OCI-M1 (cell line): ENCODE results near the gene RPS8.
"Not testable (repeated sequence)": the region's sequence is repeated elsewhere in the genome, so short reads cannot be mapped to it uniquely, and the experiment has no call there.

Source experiments
- DNase-seq: peaks from one replicate; lab custom pipeline; 2025; lab: John Stamatoyannopoulos, UW

The RPS8 gene

GRCh38 chr1:44775078-44775929 lies at the start of gene RPS8:
Gene RPS8 (plus strand): TSS chr1:44775540. CDS start chr1:44775597, 57 bp downstream.
- peak; percentile 96 for DNase-seq

GRCh38 chr1:44730741-44731512 lies 44.4 kb upstream of the RPS8 start, which contains the start of gene RNU5D-1:
Gene RNU5D-1 (minus strand): TSS chr1:44731170.
- DNase-seq, result peak; percentile 98

GRCh38 chr1:44733365-44733764 lies 42.0 kb upstream of the RPS8 start:
- peak; percentile 18 for DNase-seq

- DNase-seq, result no peak
Measured at GRCh38 chr1:44733784-44734183, 41.6 kb upstream of the RPS8 start.

GRCh38 chr1:44735992-44736391 lies 39.3 kb upstream of the RPS8 start:
- DNase-seq, result no peak

- DNase-seq, result not testable (repeated sequence)
Measured at GRCh38 chr1:44738953-44739306, 36.4 kb upstream of the RPS8 start.

- peak; percentile 99 for DNase-seq
Measured at GRCh38 chr1:44739307-44740178, 35.8 kb upstream of the RPS8 start, which contains the start of gene KIF2C. Gene KIF2C (plus strand): TSS chr1:44739837. CDS start chr1:44739933, 96 bp downstream.

- DNase-seq, result peak; percentile 50
Measured at GRCh38 chr1:44740179-44740617, 35.1 kb upstream of the RPS8 start.

GRCh38 chr1:44743211-44743610 lies 32.1 kb upstream of the RPS8 start:
- no peak for DNase-seq

- no peak for DNase-seq
Measured at GRCh38 chr1:44747878-44748277, 27.5 kb upstream of the RPS8 start.

- no peak for DNase-seq
Measured at GRCh38 chr1:44757420-44757819, 17.9 kb upstream of the RPS8 start.

GRCh38 chr1:44759077-44759476 lies 16.3 kb upstream of the RPS8 start:
- DNase-seq, result no peak

- no peak for DNase-seq
Measured at GRCh38 chr1:44760876-44761275, 14.5 kb upstream of the RPS8 start.

GRCh38 chr1:44766421-44766820 lies 8.9 kb upstream of the RPS8 start:
- DNase-seq, result not testable (repeated sequence)

GRCh38 chr1:44775930-44776729 lies 790 bp downstream of the RPS8 start:
- DNase-seq, result peak; percentile 43

- no peak for DNase-seq
Measured at GRCh38 chr1:44776730-44777068, 1.4 kb downstream of the RPS8 start.

GRCh38 chr1:44777547-44777946 lies 2.2 kb downstream of the RPS8 start:
- DNase-seq, result no peak

- DNase-seq, result no peak
Measured at GRCh38 chr1:44777969-44778635, 2.8 kb downstream of the RPS8 start.

GRCh38 chr1:44778705-44779576 lies 3.6 kb downstream of the RPS8 start:
- DNase-seq, result no peak
